SK-N-SH (cell line): ENCODE measurements around the gene GPR3.

ENCODE experiments used
- EP300 ChIP-seq, 2 experiments: IDR thresholded peaks; 2 replicates each; pipeline versions ENCODE4 v1.4.0 to v1.6.1; 2012; ENCODE audit warnings: borderline replicate concordance in 1 of 2, low read depth in 1 of 2, low read length in 1 of 2
- EZH2phosphoT487 ChIP-seq: fragments of 200-600 bp; sonication (generic); IDR thresholded peaks from 2 replicates; pipeline ENCODE4 v1.6.1; 2017; ENCODE audit warnings: low read depth, mixed run types, mild to moderate bottlenecking, antibody characterized with exemption, moderate library complexity, borderline replicate concordance
- FOXM1 ChIP-seq: IDR thresholded peaks from 2 replicates; pipeline ENCODE4 v1.4.0; 2012; ENCODE audit warnings: low read depth, mild to moderate bottlenecking
- GABPA ChIP-seq: IDR thresholded peaks from 2 replicates; pipeline ENCODE4 v1.4.0; 2012; ENCODE audit warnings: low read depth, mild to moderate bottlenecking
- POLR2AphosphoS5 ChIP-seq: IDR thresholded peaks from 2 replicates; pipeline ENCODE4 v1.6.1; 2012; ENCODE audit warnings: low read depth, low read length
- RAD21 ChIP-seq: IDR thresholded peaks from 2 replicates; pipeline ENCODE4 v1.6.1; 2012; ENCODE audit warnings: mild to moderate bottlenecking, low read length
- TAF1 ChIP-seq: IDR thresholded peaks from 2 replicates; pipeline ENCODE4 v1.6.1; 2012; ENCODE audit warnings: low read depth, mild to moderate bottlenecking, low read length, moderate library complexity, borderline replicate concordance
- TF ChIP-seq, protein P1 (sequence below): fragments of 200-600 bp; sonication (generic); IDR thresholded peaks from 2 replicates; pipeline ENCODE4 v1.6.1; 2017; ENCODE audit warnings: antibody characterized with exemption, mild to moderate bottlenecking, moderate library complexity
- TF ChIP-seq, protein P2 (sequence below): IDR thresholded peaks from 2 replicates; pipeline ENCODE4 v1.4.0; 2012; ENCODE audit warnings: low read depth
- TF ChIP-seq, protein P3 (sequence below): IDR thresholded peaks from 2 replicates; pipeline ENCODE4 v1.6.1; 2012; ENCODE audit warnings: mild to moderate bottlenecking, low read depth, low read length, moderate library complexity

DNA sequence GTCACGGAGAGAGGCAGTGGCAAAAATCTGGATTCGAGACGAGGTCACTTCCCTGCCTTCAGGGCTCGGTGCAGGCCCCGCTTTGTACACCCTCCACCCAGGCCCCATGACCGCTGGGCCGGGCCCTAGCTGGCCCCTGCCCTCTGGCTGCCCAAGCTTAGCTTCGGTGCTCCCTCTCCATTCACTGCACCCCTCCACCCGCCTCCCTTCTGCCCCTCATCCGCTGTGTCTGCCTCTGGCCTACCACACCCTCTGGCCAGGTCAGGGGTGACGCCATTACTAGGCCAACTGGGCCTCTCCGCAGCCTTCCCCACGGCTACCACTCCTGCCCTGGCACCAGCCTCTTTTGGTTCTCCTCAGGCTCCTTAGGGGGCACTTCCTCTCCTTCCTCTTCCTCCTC lies 8.8 kb upstream of the GPR3 start:
- TF ChIP-seq, protein P1, sequence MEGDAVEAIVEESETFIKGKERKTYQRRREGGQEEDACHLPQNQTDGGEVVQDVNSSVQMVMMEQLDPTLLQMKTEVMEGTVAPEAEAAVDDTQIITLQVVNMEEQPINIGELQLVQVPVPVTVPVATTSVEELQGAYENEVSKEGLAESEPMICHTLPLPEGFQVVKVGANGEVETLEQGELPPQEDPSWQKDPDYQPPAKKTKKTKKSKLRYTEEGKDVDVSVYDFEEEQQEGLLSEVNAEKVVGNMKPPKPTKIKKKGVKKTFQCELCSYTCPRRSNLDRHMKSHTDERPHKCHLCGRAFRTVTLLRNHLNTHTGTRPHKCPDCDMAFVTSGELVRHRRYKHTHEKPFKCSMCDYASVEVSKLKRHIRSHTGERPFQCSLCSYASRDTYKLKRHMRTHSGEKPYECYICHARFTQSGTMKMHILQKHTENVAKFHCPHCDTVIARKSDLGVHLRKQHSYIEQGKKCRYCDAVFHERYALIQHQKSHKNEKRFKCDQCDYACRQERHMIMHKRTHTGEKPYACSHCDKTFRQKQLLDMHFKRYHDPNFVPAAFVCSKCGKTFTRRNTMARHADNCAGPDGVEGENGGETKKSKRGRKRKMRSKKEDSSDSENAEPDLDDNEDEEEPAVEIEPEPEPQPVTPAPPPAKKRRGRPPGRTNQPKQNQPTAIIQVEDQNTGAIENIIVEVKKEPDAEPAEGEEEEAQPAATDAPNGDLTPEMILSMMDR: no peak
- TF ChIP-seq TAF1: no peak
- TF ChIP-seq POLR2AphosphoS5: no peak
- no peak for TF ChIP-seq EP300 (IDR thresholded peaks at IDR 0.05; ENCODE audit: borderline replicate concordance in 1 of 2, low read depth in 1 of 2, low read length in 1 of 2)
- no peak for TF ChIP-seq RAD21
- TF ChIP-seq EZH2phosphoT487: no peak
- no peak for TF ChIP-seq GABPA
- no peak for TF ChIP-seq FOXM1
- TF ChIP-seq, protein P2, sequence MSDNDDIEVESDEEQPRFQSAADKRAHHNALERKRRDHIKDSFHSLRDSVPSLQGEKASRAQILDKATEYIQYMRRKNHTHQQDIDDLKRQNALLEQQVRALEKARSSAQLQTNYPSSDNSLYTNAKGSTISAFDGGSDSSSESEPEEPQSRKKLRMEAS: no peak
- TF ChIP-seq, protein P3, sequence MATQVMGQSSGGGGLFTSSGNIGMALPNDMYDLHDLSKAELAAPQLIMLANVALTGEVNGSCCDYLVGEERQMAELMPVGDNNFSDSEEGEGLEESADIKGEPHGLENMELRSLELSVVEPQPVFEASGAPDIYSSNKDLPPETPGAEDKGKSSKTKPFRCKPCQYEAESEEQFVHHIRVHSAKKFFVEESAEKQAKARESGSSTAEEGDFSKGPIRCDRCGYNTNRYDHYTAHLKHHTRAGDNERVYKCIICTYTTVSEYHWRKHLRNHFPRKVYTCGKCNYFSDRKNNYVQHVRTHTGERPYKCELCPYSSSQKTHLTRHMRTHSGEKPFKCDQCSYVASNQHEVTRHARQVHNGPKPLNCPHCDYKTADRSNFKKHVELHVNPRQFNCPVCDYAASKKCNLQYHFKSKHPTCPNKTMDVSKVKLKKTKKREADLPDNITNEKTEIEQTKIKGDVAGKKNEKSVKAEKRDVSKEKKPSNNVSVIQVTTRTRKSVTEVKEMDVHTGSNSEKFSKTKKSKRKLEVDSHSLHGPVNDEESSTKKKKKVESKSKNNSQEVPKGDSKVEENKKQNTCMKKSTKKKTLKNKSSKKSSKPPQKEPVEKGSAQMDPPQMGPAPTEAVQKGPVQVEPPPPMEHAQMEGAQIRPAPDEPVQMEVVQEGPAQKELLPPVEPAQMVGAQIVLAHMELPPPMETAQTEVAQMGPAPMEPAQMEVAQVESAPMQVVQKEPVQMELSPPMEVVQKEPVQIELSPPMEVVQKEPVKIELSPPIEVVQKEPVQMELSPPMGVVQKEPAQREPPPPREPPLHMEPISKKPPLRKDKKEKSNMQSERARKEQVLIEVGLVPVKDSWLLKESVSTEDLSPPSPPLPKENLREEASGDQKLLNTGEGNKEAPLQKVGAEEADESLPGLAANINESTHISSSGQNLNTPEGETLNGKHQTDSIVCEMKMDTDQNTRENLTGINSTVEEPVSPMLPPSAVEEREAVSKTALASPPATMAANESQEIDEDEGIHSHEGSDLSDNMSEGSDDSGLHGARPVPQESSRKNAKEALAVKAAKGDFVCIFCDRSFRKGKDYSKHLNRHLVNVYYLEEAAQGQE: no peak
